OCI-LY3 (cell line): ENCODE data around the gene POTEH.
"Not testable (repeated sequence)": the region's sequence is repeated elsewhere in the genome, so short reads cannot be mapped to it uniquely, and the experiment has no call there.

Source experiments
- EZH2phosphoT487 ChIP-seq: fragments of 200-600 bp; shearing (Covaris generic); IDR thresholded peaks from 2 replicates; pipeline ENCODE4 v1.6.1; 2018; ENCODE audit warnings: antibody characterized with exemption, mixed run types, low read depth
- TF ChIP-seq, protein P1 (sequence below): fragments of 200-600, 300-600 bp; sonication (generic); IDR thresholded peaks from 2 replicates; pipeline ENCODE4 v1.5.1; 2014; ENCODE audit warnings: antibody characterized with exemption, low read length, low read depth

DNA sequence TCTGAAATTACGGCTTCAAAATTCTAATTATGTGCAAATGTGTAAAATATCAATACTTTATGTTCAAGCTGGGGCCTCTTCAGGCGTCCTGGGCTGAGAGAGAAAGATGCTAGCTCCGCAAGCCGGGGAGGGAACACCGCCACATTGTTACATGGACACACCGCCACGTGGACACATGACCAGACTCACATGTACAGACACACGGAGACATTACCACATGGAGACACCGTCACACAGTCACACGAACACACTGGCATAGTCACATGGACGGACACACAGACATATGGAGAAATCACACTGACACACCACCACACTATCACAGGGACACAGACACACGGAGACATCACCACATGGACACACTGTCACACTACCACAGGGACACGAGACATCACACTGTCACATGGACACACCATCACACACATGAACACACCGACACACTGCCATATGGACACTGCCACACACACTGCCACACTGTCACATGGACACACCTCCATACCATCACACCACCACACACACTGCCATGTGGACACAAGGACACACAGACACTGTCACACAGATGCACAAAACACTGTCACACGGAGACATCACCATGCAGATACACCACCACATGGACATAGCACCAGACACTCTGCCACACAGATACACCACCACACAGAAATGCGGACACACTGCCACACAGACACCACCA is 58.0 kb downstream of the POTEH start:
- TF ChIP-seq, protein P1, sequence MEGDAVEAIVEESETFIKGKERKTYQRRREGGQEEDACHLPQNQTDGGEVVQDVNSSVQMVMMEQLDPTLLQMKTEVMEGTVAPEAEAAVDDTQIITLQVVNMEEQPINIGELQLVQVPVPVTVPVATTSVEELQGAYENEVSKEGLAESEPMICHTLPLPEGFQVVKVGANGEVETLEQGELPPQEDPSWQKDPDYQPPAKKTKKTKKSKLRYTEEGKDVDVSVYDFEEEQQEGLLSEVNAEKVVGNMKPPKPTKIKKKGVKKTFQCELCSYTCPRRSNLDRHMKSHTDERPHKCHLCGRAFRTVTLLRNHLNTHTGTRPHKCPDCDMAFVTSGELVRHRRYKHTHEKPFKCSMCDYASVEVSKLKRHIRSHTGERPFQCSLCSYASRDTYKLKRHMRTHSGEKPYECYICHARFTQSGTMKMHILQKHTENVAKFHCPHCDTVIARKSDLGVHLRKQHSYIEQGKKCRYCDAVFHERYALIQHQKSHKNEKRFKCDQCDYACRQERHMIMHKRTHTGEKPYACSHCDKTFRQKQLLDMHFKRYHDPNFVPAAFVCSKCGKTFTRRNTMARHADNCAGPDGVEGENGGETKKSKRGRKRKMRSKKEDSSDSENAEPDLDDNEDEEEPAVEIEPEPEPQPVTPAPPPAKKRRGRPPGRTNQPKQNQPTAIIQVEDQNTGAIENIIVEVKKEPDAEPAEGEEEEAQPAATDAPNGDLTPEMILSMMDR: not testable (repeated sequence)
- TF ChIP-seq EZH2phosphoT487: not testable (repeated sequence)
